Measurements from ENCODE around the gene UTP11.

UTP11 gene

GRCh38 chr1:37997256-37998088, 15.1 kb upstream of the UTP11 start:
- DNase-seq (ENCODE audit: insufficient read length): no peak
- no peak for FAIRE-seq
- TF ChIP-seq POLR2A (IDR thresholded peaks at IDR 0.05; ENCODE audit: low read depth, low read length): no peak
- no peak for TF ChIP-seq POLR2AphosphoS5 (IDR thresholded peaks at IDR 0.05; ENCODE audit: low read depth, low read length)
- TF ChIP-seq TAF1 (IDR thresholded peaks at IDR 0.05; ENCODE audit: borderline replicate concordance, low read depth, low read length): no peak

GRCh38 chr1:37998089-37998808, 14.3 kb upstream of the UTP11 start:
- DNase-seq (ENCODE audit: insufficient read length) (no peak), FAIRE-seq (no peak)
- TF ChIP-seq POLR2A (IDR thresholded peaks at IDR 0.05; ENCODE audit: low read depth, low read length) (no peak), POLR2AphosphoS5 (IDR thresholded peaks at IDR 0.05; ENCODE audit: low read depth, low read length) (no peak), TAF1 (IDR thresholded peaks at IDR 0.05; ENCODE audit: borderline replicate concordance, low read depth, low read length) (no peak)

- TF ChIP-seq TAF1 (IDR thresholded peaks at IDR 0.05; ENCODE audit: borderline replicate concordance, low read depth, low read length): no peak
- no peak for TF ChIP-seq POLR2A (IDR thresholded peaks at IDR 0.05; ENCODE audit: low read depth, low read length)
- TF ChIP-seq POLR2AphosphoS5 (IDR thresholded peaks at IDR 0.05; ENCODE audit: low read depth, low read length): no peak
- FAIRE-seq: no peak
Observed at GRCh38 chr1:37998913-37999429, 13.6 kb upstream of the UTP11 start.

GRCh38 chr1:37999430-38000232, 12.9 kb upstream of the UTP11 start:
- TF ChIP-seq TAF1 (IDR thresholded peaks at IDR 0.05; ENCODE audit: borderline replicate concordance, low read depth, low read length) (no peak), POLR2AphosphoS5 (IDR thresholded peaks at IDR 0.05; ENCODE audit: low read depth, low read length) (no peak), POLR2A (IDR thresholded peaks at IDR 0.05; ENCODE audit: low read depth, low read length) (no peak)
- FAIRE-seq (no peak), DNase-seq (ENCODE audit: insufficient read length) (no peak)

More at GRCh38 chr1:37998913-37999429, 13.6 kb upstream of the UTP11 start:
- no peak for DNase-seq (ENCODE audit: insufficient read length)

GRCh38 chr1:38000233-38000528, 12.4 kb upstream of the UTP11 start:
- DNase-seq (ENCODE audit: insufficient read length): no peak
- no peak for FAIRE-seq
- no peak for TF ChIP-seq TAF1 (IDR thresholded peaks at IDR 0.05; ENCODE audit: borderline replicate concordance, low read depth, low read length)

- no peak for FAIRE-seq
- DNase-seq (ENCODE audit: insufficient read length): no peak
- TF ChIP-seq POLR2AphosphoS5 (IDR thresholded peaks at IDR 0.05; ENCODE audit: low read depth, low read length) (no peak), POLR2A (IDR thresholded peaks at IDR 0.05; ENCODE audit: low read depth, low read length) (no peak), TAF1 (IDR thresholded peaks at IDR 0.05; ENCODE audit: borderline replicate concordance, low read depth, low read length) (no peak)
Observed at GRCh38 chr1:38000529-38001455, 11.7 kb upstream of the UTP11 start.

- TF ChIP-seq POLR2AphosphoS5 (IDR thresholded peaks at IDR 0.05; ENCODE audit: low read depth, low read length) (no peak), TAF1 (IDR thresholded peaks at IDR 0.05; ENCODE audit: borderline replicate concordance, low read depth, low read length) (no peak), POLR2A (IDR thresholded peaks at IDR 0.05; ENCODE audit: low read depth, low read length) (no peak)
- FAIRE-seq: no peak
- no peak for DNase-seq (ENCODE audit: insufficient read length)
Observed at GRCh38 chr1:38003261-38004250, 9.0 kb upstream of the UTP11 start.

GRCh38 chr1:38004284-38005108, 8.0 kb upstream of the UTP11 start:
- no peak for DNase-seq (ENCODE audit: insufficient read length)
- peak; percentile 78 for FAIRE-seq

More at GRCh38 chr1:38004284-38005108, 8.0 kb upstream of the UTP11 start:
- no peak for TF ChIP-seq POLR2A (IDR thresholded peaks at IDR 0.05; ENCODE audit: low read depth, low read length)
- TF ChIP-seq POLR2AphosphoS5 (IDR thresholded peaks at IDR 0.05; ENCODE audit: low read depth, low read length): no peak
- no peak for TF ChIP-seq TAF1 (IDR thresholded peaks at IDR 0.05; ENCODE audit: borderline replicate concordance, low read depth, low read length)

All from GM12892 (cell line).